Body of pancreas (tissue), 4 donors: ENCODE data around the gene BMPR2. TPM values are rescaled to one million over a fixed set of nuclear protein-coding genes. Genes with fewer than 3 reads are reported as not detected.

Experiments
- ATAC-seq: fragments of 150-250 bp; one replicate; pipeline ENCODE4 v1.9.1; 2016
- DNase-seq, 4 donors: peaks; one replicate each; pipeline ENCODE4 v3.0.0-alpha.2; 2019
- H3K27ac ChIP-seq, 4 donors: fragments of 200-600 bp; sonication (generic); 1 replicate in 3 of 4; 2 replicates in 1 of 4; pipeline versions ENCODE4 v1.5.1 to v1.6.1; 2016 to 2019; ENCODE audit warnings: mild to moderate bottlenecking in 1 of 4, mixed read lengths in 1 of 4, moderate library complexity in 1 of 4
- H3K27me3 ChIP-seq, 2 donors: fragments of 200-600 bp; sonication (generic); one replicate each; pipeline ENCODE4 v1.6.0; 2016; ENCODE audit warnings: mild to moderate bottlenecking in 1 of 2
- H3K36me3 ChIP-seq, 2 donors: fragments of 200-600 bp; sonication (generic); replicated peaks in 1 of 2; 2 replicates each; pipeline ENCODE4 v1.5.1; 2016; ENCODE audit warnings: low read depth in 2 of 2; ENCODE audit not compliant: insufficient read depth in 1 of 2
- H3K4me1 ChIP-seq: fragments of 200-600 bp; sonication (generic); one replicate; pipeline ENCODE4 v1.6.0; 2016
- H3K4me3 ChIP-seq, 2 donors: fragments of 200-600 bp; sonication (generic); 1 replicate in 1 of 2; 2 replicates in 1 of 2; pipeline ENCODE4 v1.5.1; 2016 to 2019
- H3K9me3 ChIP-seq, 3 donors: fragments of 200-600 bp; sonication (generic); 1 replicate in 2 of 3; 2 replicates in 1 of 3; pipeline ENCODE4 v1.5.1; 2016
- POLR2A ChIP-seq, 3 donors: fragments of 450-650 bp; IDR thresholded peaks; one replicate each; pipeline ENCODE4 v1.6.1; 2016; ENCODE audit warnings: antibody characterized with exemption in 3 of 3, mild to moderate bottlenecking in 2 of 3
- WGBS, 2 donors: methylation state at CpG; one replicate each; pipeline ENCODE4 v1.1.5; 2017; 5-methylcytosine and 5-hydroxymethylcytosine counted together
- intact Hi-C: fragments of 100-400 bp; cut with DNase I; formaldehyde crosslinking; loops from one replicate; pipeline ENCODE4 v1.15.1; 2023
- total RNA-seq, 2 donors: library from RNA; depleted of rRNA; stranded (reverse); fragments of >200 nt; gene quantifications; one replicate each; pipeline ENCODE4 v1.1.0, GENCODE V29; 2016
- TF ChIP-seq, protein P1 (sequence below), 7 experiments: fragments of 450-650 bp in 4 of 7; fragments of 200-600 bp in 3 of 7; sonication (generic) in 3 of 7; IDR thresholded peaks; one replicate each; pipeline ENCODE4 v1.5.1; 2016 to 2019; ENCODE audit warnings: antibody characterized with exemption in 7 of 7

Gene BMPR2
- total RNA-seq, 2 donors from 2014 or later = 13.7 to 26.7 TPM

DNA sequence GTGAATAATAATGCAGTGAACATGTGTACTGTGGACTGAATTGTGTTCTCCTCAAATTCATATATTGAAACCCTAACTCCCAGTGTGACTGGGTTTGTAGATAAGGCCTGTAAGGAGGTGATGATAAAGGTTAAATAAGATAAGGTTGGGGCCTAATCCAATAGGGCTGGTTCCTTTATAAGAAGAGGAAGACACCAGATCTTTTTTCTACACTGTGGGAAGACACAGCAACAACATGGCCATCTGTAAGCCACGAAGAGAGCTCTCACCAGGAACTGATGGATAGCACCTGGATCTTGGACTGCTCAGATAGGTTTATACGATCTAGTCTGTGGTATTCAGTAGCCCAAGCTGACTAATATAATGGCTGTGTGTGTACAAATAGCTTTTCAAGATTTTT is 66.8 kb downstream of the BMPR2 start:
- WGBS, 2 donors = 69 to 74% methylated on average over 2 of the region's 2 CpGs

DNA sequence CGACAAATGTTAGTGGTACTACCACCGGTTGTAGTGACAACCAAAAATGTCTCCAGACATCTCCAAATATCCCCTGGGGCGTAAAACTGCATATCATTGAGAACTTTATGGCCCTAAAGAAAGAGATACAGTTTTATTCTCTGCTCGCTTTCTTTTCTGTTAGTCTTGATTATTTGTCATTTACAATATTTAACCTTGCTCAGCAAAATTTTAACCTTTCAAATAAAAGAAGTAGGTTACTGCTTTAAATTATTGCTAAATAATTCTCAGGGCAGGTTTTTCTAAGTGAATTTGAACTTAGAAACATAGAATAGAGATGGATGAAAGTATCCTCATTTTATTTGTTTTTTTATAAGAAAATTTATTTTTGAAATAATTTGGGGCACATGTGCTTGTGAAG is 67.9 kb downstream of the BMPR2 start:
- H3K27ac ChIP-seq = no peak overlapping the region
- H3K4me3 ChIP-seq = no peak overlapping the region
- 98% methylated on average over 4 of the region's 4 CpGs for WGBS, 2 donors
- peaks cover 4% of the 10 kb centered on the region for H3K4me1 ChIP-seq
- ATAC-seq (no peak), DNase-seq (no peak)
- intact Hi-C loops = no loop called here
- no peaks in the 10 kb centered on the region for H3K27me3 ChIP-seq
- TF ChIP-seq, protein P1, sequence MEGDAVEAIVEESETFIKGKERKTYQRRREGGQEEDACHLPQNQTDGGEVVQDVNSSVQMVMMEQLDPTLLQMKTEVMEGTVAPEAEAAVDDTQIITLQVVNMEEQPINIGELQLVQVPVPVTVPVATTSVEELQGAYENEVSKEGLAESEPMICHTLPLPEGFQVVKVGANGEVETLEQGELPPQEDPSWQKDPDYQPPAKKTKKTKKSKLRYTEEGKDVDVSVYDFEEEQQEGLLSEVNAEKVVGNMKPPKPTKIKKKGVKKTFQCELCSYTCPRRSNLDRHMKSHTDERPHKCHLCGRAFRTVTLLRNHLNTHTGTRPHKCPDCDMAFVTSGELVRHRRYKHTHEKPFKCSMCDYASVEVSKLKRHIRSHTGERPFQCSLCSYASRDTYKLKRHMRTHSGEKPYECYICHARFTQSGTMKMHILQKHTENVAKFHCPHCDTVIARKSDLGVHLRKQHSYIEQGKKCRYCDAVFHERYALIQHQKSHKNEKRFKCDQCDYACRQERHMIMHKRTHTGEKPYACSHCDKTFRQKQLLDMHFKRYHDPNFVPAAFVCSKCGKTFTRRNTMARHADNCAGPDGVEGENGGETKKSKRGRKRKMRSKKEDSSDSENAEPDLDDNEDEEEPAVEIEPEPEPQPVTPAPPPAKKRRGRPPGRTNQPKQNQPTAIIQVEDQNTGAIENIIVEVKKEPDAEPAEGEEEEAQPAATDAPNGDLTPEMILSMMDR (IDR thresholded peaks at IDR 0.05) = no peak
- H3K36me3 ChIP-seq = no peaks in the 10 kb centered on the region
- no peaks in the 10 kb centered on the region for H3K9me3 ChIP-seq

More for the DNA sequence above, 66.8 kb downstream of the BMPR2 start:
- no peaks in the 10 kb centered on the region for H3K36me3 ChIP-seq
- no peak for DNase-seq
- intact Hi-C loops = no loop called here
- ATAC-seq = no peak
- H3K27ac ChIP-seq = no peak overlapping the region
- H3K27me3 ChIP-seq = no peaks in the 10 kb centered on the region
- H3K4me1 ChIP-seq = peaks cover 4% of the 10 kb centered on the region
- no peak overlapping the region for H3K4me3 ChIP-seq
- TF ChIP-seq, protein P1 (IDR thresholded peaks at IDR 0.05) = no peak
- no peak for TF ChIP-seq POLR2A (IDR thresholded peaks at IDR 0.05)
- H3K9me3 ChIP-seq = no peaks in the 10 kb centered on the region

DNA sequence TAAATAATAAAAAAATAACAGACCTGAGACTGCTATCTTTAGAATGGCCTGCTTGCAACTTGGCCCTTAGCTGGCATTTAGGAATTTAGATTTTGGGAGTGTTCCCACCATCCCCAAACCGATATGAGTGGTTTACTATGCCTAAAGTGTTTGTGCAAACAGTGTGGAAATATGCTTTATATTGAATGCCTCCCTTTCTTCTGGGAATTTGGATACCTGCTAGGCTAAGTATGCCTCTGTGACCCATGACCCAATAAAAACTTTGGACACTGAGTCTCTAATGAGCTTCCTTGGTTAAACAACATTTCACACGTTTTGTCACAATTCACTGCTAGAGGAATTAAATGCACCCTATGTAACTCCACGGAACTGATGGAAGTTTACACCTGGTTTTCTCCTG is 73.2 kb downstream of the BMPR2 start:
- no peak overlapping the region for H3K4me3 ChIP-seq
- no peaks in the 10 kb centered on the region for H3K36me3 ChIP-seq
- DNase-seq = no peak
- no peak overlapping the region for H3K27ac ChIP-seq
- peaks cover 29% of the 10 kb centered on the region for H3K4me1 ChIP-seq
- WGBS, 2 donors = 80 to 90% methylated on average over 3 of the region's 3 CpGs
- intact Hi-C loops = no loop called here
- TF ChIP-seq POLR2A (IDR thresholded peaks at IDR 0.05) = no peak
- TF ChIP-seq, protein P1 (IDR thresholded peaks at IDR 0.05) = no peak
- no peaks in the 10 kb centered on the region for H3K27me3 ChIP-seq
- no peaks in the 10 kb centered on the region for H3K9me3 ChIP-seq
- ATAC-seq = no peak

DNA sequence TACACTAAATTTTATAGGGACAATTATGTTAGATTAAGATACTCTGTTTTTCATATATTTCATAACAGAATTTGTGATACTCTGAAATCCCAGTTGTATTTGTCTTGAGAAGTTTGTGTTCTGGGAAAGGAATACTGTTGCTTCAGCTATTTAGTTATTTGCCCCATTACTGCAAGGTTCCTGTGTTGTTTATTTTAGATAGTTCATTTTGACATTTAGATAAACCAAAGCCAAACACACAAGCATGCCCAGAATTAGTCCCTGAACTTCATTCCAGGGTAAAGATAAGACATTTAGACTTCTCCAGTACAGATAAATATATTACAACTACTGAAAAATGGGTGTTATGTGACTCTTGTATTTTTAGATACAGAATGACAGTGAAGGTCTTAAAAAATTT is 74.7 kb downstream of the BMPR2 start:
- DNase-seq (peak in 1 of 4 donors; percentile 25), ATAC-seq (peak; percentile 87)
- TF ChIP-seq POLR2A (IDR thresholded peaks at IDR 0.05) = no peak
- TF ChIP-seq, protein P1 (IDR thresholded peaks at IDR 0.05) = no peak
- H3K36me3 ChIP-seq = no peaks in the 10 kb centered on the region
- intact Hi-C loops = no loop called here
- no peaks in the 10 kb centered on the region for H3K9me3 ChIP-seq
- peak overlapping the region in 3 of 4 donors; percentile 23 to 70 (median 59) for H3K27ac ChIP-seq
- no peak overlapping the region for H3K4me3 ChIP-seq
- peaks cover 36% of the 10 kb centered on the region for H3K4me1 ChIP-seq
- H3K27me3 ChIP-seq = no peaks in the 10 kb centered on the region

DNA sequence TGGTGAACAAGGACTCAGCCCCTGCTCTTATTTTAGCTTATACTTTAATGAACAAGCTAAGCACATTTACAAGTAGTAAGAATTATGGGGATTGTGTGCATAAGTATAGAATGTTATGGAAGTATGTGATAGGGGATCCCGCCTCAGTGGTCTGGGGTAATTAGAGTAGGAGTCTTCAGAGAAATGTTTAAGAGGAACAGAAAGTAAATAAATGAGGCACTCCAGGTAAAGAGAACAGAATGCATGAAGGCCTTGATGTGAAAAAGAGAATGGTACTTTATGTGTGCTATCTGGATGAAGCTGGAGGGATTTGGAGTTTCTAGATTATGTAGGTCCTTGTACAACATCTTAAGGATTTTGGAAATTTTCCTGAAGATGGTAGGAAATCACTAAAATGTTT is 76.6 kb downstream of the BMPR2 start:
- no peaks in the 10 kb centered on the region for H3K27me3 ChIP-seq
- 95 to 100% methylated on average over 1 of the region's 1 CpG for WGBS, 2 donors
- H3K9me3 ChIP-seq = no peaks in the 10 kb centered on the region
- TF ChIP-seq, protein P1 (IDR thresholded peaks at IDR 0.05) = no peak
- TF ChIP-seq POLR2A (IDR thresholded peaks at IDR 0.05) = no peak
- no peak overlapping the region for H3K27ac ChIP-seq
- no peak for DNase-seq
- H3K36me3 ChIP-seq = no peaks in the 10 kb centered on the region
- peaks cover 36% of the 10 kb centered on the region for H3K4me1 ChIP-seq
- H3K4me3 ChIP-seq = no peak overlapping the region
- intact Hi-C loops = no loop called here
- ATAC-seq = no peak
